SK-N-MC (cell line): ENCODE results near the gene SMIM10L2A.

ENCODE experiments used
- EZH2 ChIP-seq: fragments of 200-600 bp; sonication (generic); IDR thresholded peaks from one replicate; pipeline ENCODE4 v1.6.1; 2017; ENCODE audit warnings: antibody characterized with exemption
- POLR2AphosphoS5 ChIP-seq: IDR thresholded peaks from 2 replicates; pipeline ENCODE4 v1.6.1; 2012; ENCODE audit warnings: mild to moderate bottlenecking, low read depth, low read length, borderline replicate concordance

DNA sequence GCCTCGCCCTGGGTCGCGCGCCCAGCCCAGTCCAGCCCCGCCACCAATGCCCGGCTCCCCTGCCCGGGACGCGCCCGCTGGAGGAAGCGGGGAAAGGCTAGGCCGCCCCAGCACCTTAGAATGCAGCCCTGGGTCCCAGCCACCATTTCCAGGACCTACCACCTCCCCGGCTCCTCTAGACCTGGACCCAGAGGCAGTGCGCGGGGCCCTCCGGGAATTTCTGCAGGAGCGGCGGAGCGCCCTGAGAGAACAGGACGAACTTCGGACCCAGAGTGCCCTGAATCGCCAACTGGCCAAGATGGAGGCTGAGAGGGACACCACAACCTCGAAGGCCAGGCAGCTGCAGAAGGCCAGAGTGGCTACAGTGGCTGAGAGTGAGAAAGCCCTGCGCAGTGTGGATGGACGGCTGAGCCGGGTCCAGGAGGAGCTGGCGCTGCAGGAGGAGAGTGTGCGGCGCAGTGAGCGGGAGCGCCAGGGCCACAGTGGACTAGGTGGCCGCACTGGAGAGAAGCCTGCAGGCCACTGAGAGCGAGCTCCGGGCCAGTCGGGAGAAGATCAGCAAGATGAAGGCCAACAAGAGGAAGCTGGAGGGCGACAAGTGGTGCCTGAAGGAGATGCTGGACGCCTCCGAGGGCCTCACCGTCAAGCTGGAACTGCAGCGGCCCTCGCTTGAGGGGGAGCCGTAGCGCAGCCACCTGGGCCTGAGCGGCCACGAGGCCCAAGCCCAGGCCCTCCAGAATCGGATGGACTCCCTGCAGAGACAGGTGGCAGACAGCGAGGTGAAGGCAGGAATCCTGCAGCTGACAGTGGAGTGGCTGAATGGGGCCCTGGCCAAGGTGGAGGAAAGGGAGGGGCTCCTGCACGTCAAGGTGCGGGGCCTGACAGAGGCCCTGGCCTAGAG lies 15.5 kb downstream of the SMIM10L2A start:
- no peak for TF ChIP-seq POLR2AphosphoS5
- no peak for TF ChIP-seq EZH2
